Gastroesophageal sphincter (tissue), 3 donors: ENCODE data around the gene ACTR3.

Experiments used
- CTCF ChIP-seq, 4 experiments: fragments of 200-600 bp in 2 of 4; fragments of 450-650 bp in 2 of 4; sonication (generic) in 1 of 4; IDR thresholded peaks; one replicate each; pipeline ENCODE4 v1.5.1; 2017 to 2019; ENCODE audit warnings: antibody characterized with exemption in 4 of 4, mild to moderate bottlenecking in 2 of 4, moderate library complexity in 2 of 4
- EP300 ChIP-seq: sonication (generic); formaldehyde crosslinking; IDR thresholded peaks from one replicate; pipeline ENCODE4 v1.6.1; 2017; ENCODE audit warnings: antibody characterized with exemption, mild to moderate bottlenecking
- POLR2A ChIP-seq, 2 donors: fragments of 450-650 bp; IDR thresholded peaks; one replicate each; pipeline ENCODE4 v1.6.1; 2017; ENCODE audit warnings: antibody characterized with exemption in 2 of 2, mild to moderate bottlenecking in 2 of 2, moderate library complexity in 1 of 2

- TF ChIP-seq POLR2A (IDR thresholded peaks at IDR 0.05) (no peak), CTCF (IDR thresholded peaks at IDR 0.05) (no peak), EP300 (no peak)
Observed at GRCh38 chr2:114009205-114009944, 119.5 kb downstream of the ACTR3 start.
